ENCODE data around the gene NDE1.

GRCh38 chr16:15647294-15648014 is 2.6 kb upstream of the NDE1 start:
- TF ChIP-seq CTCF (IDR thresholded peaks at IDR 0.05; ENCODE audit: insufficient read depth, low read length, poor library complexity, severe bottlenecking) (no peak), EZH2phosphoT487 (conservative IDR thresholded peaks at IDR 0.05; ENCODE audit: low read length) (no peak)
